HG03571 (cell line): ENCODE results near the gene LRRC72.
"Not testable (repeated sequence)": the region's sequence is repeated elsewhere in the genome, so short reads cannot be mapped to it uniquely, and the experiment has no call there.

Experiments used
- ATAC-seq: cut with Tn5 transposase; IDR thresholded peaks from one replicate; pipeline ENCODE4 v1.9.1; 2021; ENCODE audit not compliant: unreplicated experiment

Gene LRRC72

DNA sequence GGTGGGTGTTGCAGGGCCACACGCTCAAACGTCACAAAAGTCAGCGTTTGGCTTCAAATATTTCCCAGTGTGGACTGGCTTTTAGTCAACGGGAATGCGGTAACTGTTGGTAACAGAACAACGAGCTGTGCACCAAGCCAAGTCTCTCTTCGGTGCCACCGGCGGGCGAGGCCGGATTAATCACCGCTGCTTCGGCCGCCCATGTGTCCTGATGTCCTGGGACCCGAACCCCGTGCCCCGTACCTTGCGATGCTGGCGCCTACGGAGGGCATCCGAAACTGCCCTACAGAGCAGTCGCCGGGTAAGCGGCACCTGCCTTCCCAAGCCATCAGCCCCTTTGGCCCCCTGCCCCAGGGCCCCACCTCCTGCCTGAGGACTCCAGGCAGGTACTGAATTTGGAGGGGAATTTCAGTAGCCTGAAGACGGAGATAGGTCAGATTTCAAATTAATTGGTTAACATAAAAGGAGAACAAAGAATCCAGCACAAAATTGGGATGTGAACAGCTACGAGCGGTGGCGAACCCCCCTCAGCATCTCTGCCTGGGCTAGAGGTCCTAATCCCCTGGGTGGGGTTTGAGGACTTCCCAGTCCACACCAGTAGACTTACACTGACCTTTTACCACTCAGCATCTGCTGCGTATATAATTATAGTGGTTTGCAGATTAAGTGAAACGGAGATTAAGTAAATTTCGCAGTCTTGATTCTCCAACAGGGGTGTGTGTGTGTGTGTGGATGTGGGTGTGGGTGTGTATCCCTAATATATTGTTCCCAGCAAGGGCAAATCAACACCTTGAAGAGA lies at the start of gene LRRC72:
Gene LRRC72 (plus strand): TSS at position 84 of the 799 bp plus-strand sequence. CDS start 128 bp downstream, at position 212.
- ATAC-seq: no peak

- no peak for ATAC-seq
These were observed 47.5 kb upstream of the LRRC72 start for GRCh38 chr7:16479161-16479560.

GRCh38 chr7:16479591-16479990 lies 47.0 kb upstream of the LRRC72 start:
- ATAC-seq: no peak

- no peak for ATAC-seq
These were observed 42.0 kb upstream of the LRRC72 start for GRCh38 chr7:16484453-16485158.

- no peak for ATAC-seq
These were observed 35.5 kb upstream of the LRRC72 start for GRCh38 chr7:16491148-16491547.

GRCh38 chr7:16492513-16493062 lies 34.0 kb upstream of the LRRC72 start:
- ATAC-seq: no peak

- ATAC-seq: no peak
These were observed 33.4 kb upstream of the LRRC72 start for GRCh38 chr7:16493266-16493665.

DNA sequence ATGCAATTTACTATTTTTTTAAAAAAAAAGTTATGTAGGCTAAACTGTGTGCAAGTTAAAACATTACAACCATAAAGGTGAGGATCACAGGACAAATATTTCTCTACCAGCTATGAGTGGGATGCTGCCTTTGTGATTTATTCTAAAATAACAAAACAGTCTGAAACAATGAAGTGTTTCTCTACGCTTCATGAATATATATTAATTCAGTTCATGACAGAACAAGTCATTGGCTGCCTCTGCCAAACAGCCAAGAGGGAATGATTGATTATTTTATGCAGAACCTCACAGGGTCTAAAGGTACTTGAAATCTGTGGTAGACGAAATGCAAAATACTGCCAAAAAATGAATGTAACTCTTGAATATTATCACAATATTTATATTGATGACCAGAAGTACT lies 32.1 kb upstream of the LRRC72 start:
- ATAC-seq: no peak

GRCh38 chr7:16494955-16495719 lies 31.5 kb upstream of the LRRC72 start:
- ATAC-seq: no peak

GRCh38 chr7:16498122-16498521 lies 28.5 kb upstream of the LRRC72 start:
- no peak for ATAC-seq

DNA sequence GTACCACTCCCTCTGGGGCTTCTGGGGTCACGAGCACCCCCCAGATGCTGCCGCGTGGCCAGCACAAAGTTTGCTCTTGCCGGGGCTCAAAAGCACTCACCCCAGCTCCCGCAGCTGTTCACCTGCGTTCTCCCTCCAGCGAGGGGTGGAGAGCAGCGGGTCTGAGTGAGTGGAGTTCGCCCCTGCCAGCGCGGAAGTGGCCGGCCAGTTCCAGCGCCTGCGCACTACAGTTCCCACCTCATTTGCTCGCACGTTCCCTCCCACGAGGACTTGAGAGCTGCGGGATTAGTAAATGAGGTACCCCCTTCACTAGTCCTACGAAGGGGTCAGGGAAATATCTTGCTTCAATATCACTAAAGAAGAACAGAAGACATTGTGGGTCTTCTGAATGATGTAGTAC lies 24.3 kb upstream of the LRRC72 start:
- no peak for ATAC-seq

DNA sequence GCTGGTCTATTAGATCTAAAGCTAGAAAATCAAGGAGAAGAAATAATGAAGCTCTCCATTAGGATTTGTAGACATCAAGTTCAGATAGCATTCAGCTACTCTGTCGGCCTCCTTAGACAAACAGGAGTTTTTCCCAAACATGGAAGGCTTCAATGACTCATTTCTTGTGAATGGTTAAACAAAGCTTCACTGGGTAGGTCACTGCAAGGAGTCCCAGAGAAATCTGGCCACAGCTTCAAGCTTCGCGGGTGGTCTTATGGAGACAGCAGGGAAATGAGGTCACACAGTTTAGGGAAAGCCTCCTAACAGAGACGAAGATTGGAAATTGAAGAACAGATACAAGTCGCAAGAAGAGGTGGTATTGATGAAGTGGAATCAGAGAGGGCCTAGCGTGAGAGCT lies 22.6 kb upstream of the LRRC72 start:
- ATAC-seq: no peak

- ATAC-seq: not testable (repeated sequence)
These were observed 20.2 kb upstream of the LRRC72 start for GRCh38 chr7:16506422-16506821.

DNA sequence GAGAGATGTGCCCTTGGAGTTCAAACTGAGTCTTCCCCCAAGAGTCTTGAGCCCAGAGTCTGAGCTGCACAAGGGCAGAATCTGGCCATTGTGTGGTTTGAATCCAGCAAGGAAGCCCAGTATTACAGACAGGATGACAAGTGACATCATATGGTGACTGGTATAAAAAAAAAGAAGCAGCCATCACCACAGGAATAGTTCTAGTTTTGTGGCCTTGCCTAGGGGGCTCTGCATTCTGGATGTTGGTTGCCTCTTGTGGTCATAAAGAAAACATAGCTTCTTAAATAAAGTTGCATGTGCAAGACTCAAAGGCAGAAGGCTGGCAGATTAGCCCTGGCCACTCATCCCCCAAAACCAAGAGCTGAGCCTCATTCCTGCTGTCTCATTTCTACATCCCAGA lies 16.8 kb upstream of the LRRC72 start:
- ATAC-seq: no peak

DNA sequence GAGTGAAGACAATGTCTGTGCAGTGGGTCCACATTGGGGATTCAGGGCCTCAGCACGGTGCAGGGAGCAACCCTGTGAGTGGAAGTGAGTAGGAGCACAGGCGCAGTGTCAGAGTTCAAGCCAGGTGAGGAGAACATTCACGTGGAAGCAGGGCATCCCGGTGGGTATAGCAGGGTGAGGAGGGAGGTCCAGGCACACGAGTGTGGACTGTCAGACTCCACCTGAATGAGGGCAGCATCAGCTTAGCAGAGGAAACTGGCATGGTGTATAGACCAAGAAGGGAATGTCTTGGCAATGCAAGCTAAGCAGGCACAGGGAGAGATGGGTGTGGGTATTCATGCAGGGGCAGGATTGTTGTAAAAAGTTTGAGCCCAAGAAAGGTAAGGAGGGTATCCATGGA lies 15.3 kb upstream of the LRRC72 start:
- ATAC-seq: no peak

DNA sequence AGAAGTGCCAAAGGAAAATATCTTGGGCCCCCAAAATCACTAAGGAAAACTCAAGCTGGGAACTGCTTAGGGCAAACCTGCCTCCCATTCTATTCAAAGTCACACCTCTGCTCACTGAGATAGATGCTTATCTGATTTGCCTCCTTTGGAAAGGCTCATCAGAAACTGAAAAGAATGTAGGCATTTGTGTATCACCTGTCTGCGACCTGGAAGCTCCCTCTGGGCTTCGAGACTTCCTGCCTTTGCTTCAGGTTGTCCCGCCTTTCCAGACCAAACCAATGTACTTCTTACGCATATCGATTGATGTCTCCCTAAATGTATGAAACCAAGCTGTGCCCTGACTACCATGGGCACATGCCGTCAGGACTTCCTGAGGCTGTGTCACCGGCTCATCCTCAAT lies 14.5 kb upstream of the LRRC72 start:
- ATAC-seq: no peak

DNA sequence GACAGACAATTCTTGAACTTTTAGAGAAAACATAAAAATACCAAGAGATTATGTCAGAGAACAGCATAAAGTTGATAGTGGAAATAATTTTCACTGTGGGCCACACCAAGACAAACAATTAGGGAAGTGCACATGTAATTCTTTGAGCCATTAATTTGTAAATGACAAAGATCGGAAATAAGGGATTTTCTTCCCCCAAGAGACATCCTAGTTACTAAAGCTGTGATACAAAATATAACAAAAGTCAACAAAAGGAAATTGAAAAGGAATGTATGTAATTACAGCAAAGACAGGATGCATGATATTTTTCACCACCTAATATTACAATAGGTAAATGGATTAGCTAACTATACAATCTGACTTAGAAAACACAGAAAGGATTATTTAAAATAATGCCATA lies 12.4 kb upstream of the LRRC72 start:
- no peak for ATAC-seq

DNA sequence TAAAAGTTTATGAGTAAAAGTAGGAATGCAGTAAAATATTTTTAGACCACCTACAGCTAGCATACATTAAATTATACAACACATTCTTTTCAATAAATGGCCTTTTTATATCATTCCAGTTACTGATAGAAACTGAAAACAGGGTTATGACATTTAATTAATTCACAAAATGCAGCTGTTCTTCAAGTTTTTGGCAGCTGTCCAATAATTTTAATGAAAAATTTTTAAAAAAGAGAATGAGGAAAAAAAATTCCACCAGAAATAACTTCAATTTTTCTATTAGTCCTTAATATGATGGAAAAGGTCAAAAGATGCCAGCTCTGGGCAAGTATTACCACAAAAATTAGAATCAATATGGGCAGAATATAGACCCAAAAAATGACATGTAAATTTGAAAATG lies 11.9 kb upstream of the LRRC72 start:
- ATAC-seq: no peak

DNA sequence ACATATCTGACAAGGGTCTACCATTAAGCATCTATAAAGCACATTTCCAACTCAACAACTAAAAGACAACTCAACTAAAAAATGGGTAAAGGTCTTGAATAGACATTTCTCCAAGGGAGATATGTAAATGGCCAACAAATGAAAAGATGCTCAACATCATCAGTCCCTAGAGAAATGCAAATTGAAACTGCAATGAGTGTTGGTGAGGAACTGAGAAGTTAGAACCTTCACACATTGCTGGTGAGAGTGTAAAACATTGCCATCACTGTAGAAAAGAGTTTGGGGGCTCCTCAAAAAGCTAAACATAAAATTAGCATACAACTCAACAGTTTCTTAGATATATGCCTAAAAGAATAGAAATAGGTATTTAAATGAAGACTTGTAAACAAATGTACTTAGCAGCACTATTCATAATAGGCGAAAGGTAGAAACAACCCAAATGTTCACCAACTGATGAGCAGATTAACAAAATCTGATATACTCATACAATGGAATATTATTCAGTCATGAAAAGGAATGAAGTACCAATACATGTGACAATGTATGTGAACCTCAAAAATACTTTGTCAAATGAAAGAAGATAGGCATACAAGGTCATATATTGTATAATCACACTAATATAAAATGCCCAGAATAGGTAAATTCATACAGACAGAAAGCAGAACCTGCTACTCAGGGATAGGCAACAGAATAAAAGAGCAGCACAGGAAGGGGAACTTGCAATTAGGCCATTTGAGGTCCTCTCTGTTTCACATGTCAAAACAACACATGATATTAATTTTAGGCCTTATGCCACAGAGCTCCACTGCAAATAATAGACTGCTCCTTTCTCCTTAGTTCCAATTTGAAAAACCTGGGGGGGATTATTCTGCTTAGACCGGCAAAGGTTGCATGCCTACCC lies 10.6 kb upstream of the LRRC72 start:
- no peak for ATAC-seq

- not testable (repeated sequence) for ATAC-seq
These were observed 6.6 kb upstream of the LRRC72 start for GRCh38 chr7:16519985-16520384.
